Measurements from ENCODE around the gene KRT82.
"Not testable (repeated sequence)": the region's sequence is repeated elsewhere in the genome, so short reads cannot be mapped to it uniquely, and the experiment has no call there.

Gene KRT82

GRCh38 chr12:52358575-52359350 lies 47.4 kb downstream of the KRT82 start:
- DNase-seq, result no peak

GRCh38 chr12:52356762-52357580 lies 49.2 kb downstream of the KRT82 start:
- DNase-seq, result no peak

GRCh38 chr12:52356031-52356761 lies 49.9 kb downstream of the KRT82 start:
- DNase-seq, result no peak

GRCh38 chr12:52355176-52355575 lies 51.0 kb downstream of the KRT82 start:
- DNase-seq, result no peak

- DNase-seq, result no peak
Measured at GRCh38 chr12:52354200-52354599, 51.9 kb downstream of the KRT82 start.

- no peak for DNase-seq
Measured at GRCh38 chr12:52353766-52354165, 52.4 kb downstream of the KRT82 start.

- DNase-seq, result no peak
Measured at GRCh38 chr12:52352951-52353350, 53.2 kb downstream of the KRT82 start.

- peak; percentile 24 to 40 for DNase-seq
Measured at GRCh38 chr12:52351196-52352059, 54.7 kb downstream of the KRT82 start.

- DNase-seq, result no peak
Measured at GRCh38 chr12:52350786-52351185, 55.3 kb downstream of the KRT82 start.

- no peak for DNase-seq
Measured at GRCh38 chr12:52350021-52350620, 56.0 kb downstream of the KRT82 start.

GRCh38 chr12:52349196-52349595 lies 56.9 kb downstream of the KRT82 start:
- DNase-seq, result no peak

- DNase-seq, result no peak
Measured at GRCh38 chr12:52347551-52348510, 58.3 kb downstream of the KRT82 start.

GRCh38 chr12:52347016-52347415 lies 59.1 kb downstream of the KRT82 start:
- no peak for DNase-seq

- no peak for DNase-seq
Measured at GRCh38 chr12:52346593-52346992, 59.5 kb downstream of the KRT82 start.

GRCh38 chr12:52345041-52345440 lies 61.1 kb downstream of the KRT82 start:
- DNase-seq, result not testable (repeated sequence)

- DNase-seq, result no peak
Measured at GRCh38 chr12:52344111-52344510, 62.0 kb downstream of the KRT82 start.

All from stimulated activated CD4-positive, alpha-beta T cell treated with anti-CD3 and anti-CD28 coated beads, Interleukin-2, amount 100 ng/mL, for 24 hours (primary cell).